Vagina (tissue), 2 donors: ENCODE results near the gene PRKAR2B. TPM values are rescaled to one million over a fixed set of nuclear protein-coding genes. Genes with fewer than 3 reads are reported as not detected.

ENCODE experiments used
- DNase-seq, 2 donors: peaks; one replicate each; pipeline ENCODE4 v3.0.0-alpha.2; 2017; ENCODE audit errors: extremely low spot score in 2 of 2
- H3K27ac ChIP-seq: fragments of 200-600 bp; sonication (generic); one replicate; pipeline ENCODE4 v1.5.1; 2019
- H3K27me3 ChIP-seq: fragments of 200-600 bp; sonication (generic); one replicate; pipeline ENCODE4 v1.5.1; 2019
- H3K36me3 ChIP-seq, 2 donors: fragments of 200-600 bp; sonication (generic); one replicate each; pipeline ENCODE4 v1.5.1; 2017 to 2019
- H3K4me1 ChIP-seq: fragments of 200-600 bp; sonication (generic); one replicate; pipeline ENCODE4 v1.5.1; 2019
- H3K4me3 ChIP-seq, 2 donors: fragments of 200-600 bp; sonication (generic); 1 replicate in 1 of 2; 2 replicates in 1 of 2; pipeline ENCODE4 v1.5.1; 2016 to 2019
- H3K9me3 ChIP-seq: fragments of 200-600 bp; sonication (generic); one replicate; pipeline ENCODE4 v1.5.1; 2019
- CTCF ChIP-seq, 3 experiments: fragments of 450-650 bp in 2 of 3; fragments of 200-600 bp in 1 of 3; sonication (generic) in 1 of 3; IDR thresholded peaks; one replicate each; pipeline ENCODE4 v1.5.1; 2017 to 2019; ENCODE audit warnings: antibody characterized with exemption in 3 of 3, mild to moderate bottlenecking in 2 of 3, moderate library complexity in 2 of 3
- POLR2A ChIP-seq, 2 donors: fragments of 450-650 bp; IDR thresholded peaks; one replicate each; pipeline ENCODE4 v1.6.1; 2017; ENCODE audit warnings: antibody characterized with exemption in 2 of 2, mild to moderate bottlenecking in 2 of 2, moderate library complexity in 2 of 2
- POLR2AphosphoS5 ChIP-seq, 2 donors: sonication (generic); formaldehyde crosslinking; IDR thresholded peaks; one replicate each; pipeline ENCODE4 v1.9.0; 2017; ENCODE audit warnings: antibody characterized with exemption in 2 of 2, mild to moderate bottlenecking in 2 of 2, low read depth in 1 of 2; ENCODE audit not compliant: insufficient read depth in 1 of 2
- intact Hi-C: fragments of 100-400 bp; cut with DNase I; formaldehyde crosslinking; loops from one replicate; pipeline ENCODE4 v1.15.1; 2023
- total RNA-seq: library from RNA; depleted of rRNA; stranded (reverse); fragments of >200 nt; gene quantifications from one replicate; pipeline ENCODE4 v1.2.3, GENCODE V29; 2016

PRKAR2B gene
- total RNA-seq, 1 donor from 2014 or later = 16.5 TPM

GRCh38 chr7:107103369-107103768, 58.9 kb downstream of the PRKAR2B start:
- H3K36me3 ChIP-seq = no peaks in the 10 kb centered on the region
- no peak overlapping the region for H3K27ac ChIP-seq
- no peaks in the 10 kb centered on the region for H3K4me1 ChIP-seq
- no peaks in the 10 kb centered on the region for H3K27me3 ChIP-seq
- intact Hi-C loops = no loop called here
- H3K9me3 ChIP-seq = no peaks in the 10 kb centered on the region
- H3K4me3 ChIP-seq = no peak overlapping the region
- TF ChIP-seq POLR2A (IDR thresholded peaks at IDR 0.05) (no peak), POLR2AphosphoS5 (IDR thresholded peaks at IDR 0.05; ENCODE audit: insufficient read depth in 1 of 2, low read depth in 1 of 2) (no peak), CTCF (IDR thresholded peaks at IDR 0.05) (no peak)
- no peak for DNase-seq

GRCh38 chr7:107104801-107105200, 60.3 kb downstream of the PRKAR2B start:
- intact Hi-C loops = no loop called here
- Histone ChIP-seq H3K4me1 (no peaks in the 10 kb centered on the region), H3K27me3 (no peaks in the 10 kb centered on the region), H3K4me3 (no peak overlapping the region), H3K27ac (no peak overlapping the region), H3K9me3 (no peaks in the 10 kb centered on the region), H3K36me3 (no peaks in the 10 kb centered on the region)
- TF ChIP-seq POLR2A (IDR thresholded peaks at IDR 0.05) (no peak), CTCF (IDR thresholded peaks at IDR 0.05) (no peak), POLR2AphosphoS5 (IDR thresholded peaks at IDR 0.05; ENCODE audit: insufficient read depth in 1 of 2, low read depth in 1 of 2) (no peak)
- DNase-seq = no peak

GRCh38 chr7:107105591-107106245, 61.2 kb downstream of the PRKAR2B start:
- Histone ChIP-seq H3K27me3 (no peaks in the 10 kb centered on the region), H3K27ac (no peak overlapping the region), H3K4me3 (no peak overlapping the region), H3K9me3 (no peaks in the 10 kb centered on the region), H3K36me3 (no peaks in the 10 kb centered on the region), H3K4me1 (no peaks in the 10 kb centered on the region)
- intact Hi-C loops = no loop called here
- TF ChIP-seq POLR2A (IDR thresholded peaks at IDR 0.05) (no peak), CTCF (IDR thresholded peaks at IDR 0.05) (no peak), POLR2AphosphoS5 (IDR thresholded peaks at IDR 0.05; ENCODE audit: insufficient read depth in 1 of 2, low read depth in 1 of 2) (no peak)
- no peak for DNase-seq

GRCh38 chr7:107108793-107109371, 64.4 kb downstream of the PRKAR2B start:
- H3K36me3 ChIP-seq = no peaks in the 10 kb centered on the region
- no peak overlapping the region for H3K27ac ChIP-seq
- intact Hi-C loops = no loop called here
- no peaks in the 10 kb centered on the region for H3K9me3 ChIP-seq
- TF ChIP-seq POLR2AphosphoS5 (IDR thresholded peaks at IDR 0.05; ENCODE audit: insufficient read depth in 1 of 2, low read depth in 1 of 2) (no peak), CTCF (IDR thresholded peaks at IDR 0.05) (no peak), POLR2A (IDR thresholded peaks at IDR 0.05) (no peak)
- H3K4me1 ChIP-seq = no peaks in the 10 kb centered on the region
- no peak overlapping the region for H3K4me3 ChIP-seq
- no peaks in the 10 kb centered on the region for H3K27me3 ChIP-seq
- DNase-seq = no peak

GRCh38 chr7:107109955-107110354, 65.5 kb downstream of the PRKAR2B start:
- intact Hi-C loops = no loop called here

More at GRCh38 chr7:107109955-107110354, 65.5 kb downstream of the PRKAR2B start:
- no peaks in the 10 kb centered on the region for H3K4me1 ChIP-seq
- TF ChIP-seq POLR2AphosphoS5 (IDR thresholded peaks at IDR 0.05; ENCODE audit: insufficient read depth in 1 of 2, low read depth in 1 of 2) (no peak), POLR2A (IDR thresholded peaks at IDR 0.05) (no peak), CTCF (IDR thresholded peaks at IDR 0.05) (no peak)
- H3K9me3 ChIP-seq = no peaks in the 10 kb centered on the region
- DNase-seq = no peak
- no peak overlapping the region for H3K4me3 ChIP-seq
- H3K27ac ChIP-seq = no peak overlapping the region
- no peaks in the 10 kb centered on the region for H3K36me3 ChIP-seq
- no peaks in the 10 kb centered on the region for H3K27me3 ChIP-seq
